HG02588 (cell line): ENCODE results near the gene PTBP2.

Experiments used
- ATAC-seq: cut with Tn5 transposase; IDR thresholded peaks from one replicate; pipeline ENCODE4 v1.9.1; 2021; ENCODE audit warnings: mild to moderate bottlenecking, moderate library complexity; ENCODE audit not compliant: unreplicated experiment

The PTBP2 gene

DNA sequence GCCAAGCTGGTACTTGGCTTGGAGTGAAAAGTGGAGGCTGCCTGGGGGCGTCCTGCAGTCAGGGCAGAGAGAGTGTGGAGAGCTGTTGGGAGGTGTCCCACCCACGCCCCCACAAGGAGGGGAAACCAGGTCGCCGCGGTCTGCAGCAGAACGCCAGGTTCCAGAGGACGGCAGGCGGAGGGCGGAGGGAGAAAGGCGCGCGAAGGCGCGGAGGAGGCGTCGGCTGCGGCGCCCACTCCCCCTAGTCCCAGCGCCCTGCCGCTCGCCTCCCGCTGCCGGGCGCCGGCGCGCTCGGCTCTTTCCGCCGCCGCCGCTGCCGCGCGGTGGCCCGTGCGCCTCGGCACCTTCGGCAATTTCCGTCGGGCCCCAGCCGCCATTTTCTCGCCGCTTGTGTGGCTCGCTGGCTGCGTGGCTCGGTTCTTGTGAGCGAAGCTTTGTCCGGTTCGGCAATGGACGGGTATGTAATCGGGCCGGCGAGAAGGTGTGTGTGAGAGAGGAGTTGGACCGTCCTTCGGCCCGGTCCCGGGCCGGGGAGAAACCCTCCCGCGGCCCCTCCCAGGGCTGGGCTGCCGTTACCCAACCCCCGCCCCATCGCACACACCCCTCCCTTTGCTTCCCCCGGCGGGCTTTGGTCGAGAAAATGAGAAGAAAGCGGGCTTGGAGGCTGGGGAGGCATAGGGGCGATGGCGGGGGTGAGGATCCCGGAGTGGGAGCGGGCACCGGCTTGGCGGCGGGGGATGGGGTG is at the start of gene PTBP2:
Gene PTBP2, plus strand, starts transcription at position 369 of the 745 bp plus-strand sequence. Its CDS starts 81 bp downstream, at position 450.
- ATAC-seq: peak; percentile 94

- no peak for ATAC-seq
These were observed 46.7 kb upstream of the PTBP2 start for GRCh38 chr1:96674915-96675314.

DNA sequence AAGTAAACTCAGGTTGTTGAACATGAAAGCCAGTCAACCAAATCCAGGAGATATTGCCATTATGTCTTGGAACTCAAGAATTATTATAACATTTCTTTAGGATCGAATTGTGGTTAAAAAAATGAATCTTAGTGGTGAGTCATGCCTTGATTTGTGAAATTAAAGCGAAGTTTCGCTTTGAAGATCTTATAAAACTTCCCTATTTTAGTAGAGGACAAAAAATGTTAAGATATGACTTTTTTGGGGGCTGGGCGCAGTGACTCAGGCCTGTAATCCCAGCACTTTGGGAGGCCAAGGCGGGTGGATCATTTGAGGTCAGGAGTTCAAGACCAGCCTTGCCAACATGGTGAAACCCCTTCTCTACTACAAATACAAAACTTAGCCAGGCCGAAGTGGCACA is 39.5 kb upstream of the PTBP2 start:
- no peak for ATAC-seq

GRCh38 chr1:96683931-96684330 is 37.7 kb upstream of the PTBP2 start:
- ATAC-seq: no peak

DNA sequence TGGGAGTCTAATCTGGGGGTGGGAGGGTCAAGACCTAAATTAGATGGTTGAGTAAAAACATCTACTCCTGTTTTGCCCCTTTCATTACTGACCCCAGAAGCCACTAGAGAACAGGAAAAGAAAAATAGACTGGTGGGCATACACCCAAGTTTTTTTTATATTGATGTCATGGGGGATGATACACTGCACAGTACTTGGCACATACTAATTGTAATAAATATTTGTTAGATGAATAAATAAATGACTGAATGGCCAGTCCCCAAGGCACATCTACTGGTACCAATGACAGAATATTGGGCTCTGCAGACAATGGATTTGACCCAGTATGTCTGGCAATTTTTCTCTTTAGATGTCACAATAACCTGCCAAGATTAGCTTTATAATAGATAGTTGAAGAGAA is 36.8 kb upstream of the PTBP2 start:
- no peak for ATAC-seq

- no peak for ATAC-seq
These were observed 32.8 kb upstream of the PTBP2 start for GRCh38 chr1:96688767-96689166.

DNA sequence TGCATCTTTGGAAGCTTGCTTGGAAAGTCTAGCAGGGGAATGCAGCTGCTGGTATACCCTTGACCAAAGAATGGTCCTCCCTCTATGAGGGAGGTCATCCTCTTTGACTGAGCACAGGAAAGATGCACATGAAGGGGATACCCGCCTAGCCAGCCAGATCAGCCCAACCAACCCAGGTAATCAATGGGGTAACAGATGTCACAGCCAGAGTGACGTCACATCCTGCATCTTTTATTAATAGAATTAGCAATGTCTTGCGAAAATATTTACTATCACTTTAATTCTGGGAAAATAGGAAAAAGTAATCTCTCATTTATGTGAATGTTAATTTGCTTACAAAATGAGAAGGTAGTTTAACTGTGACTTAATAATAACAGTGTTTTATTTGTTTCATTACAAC is 25.6 kb upstream of the PTBP2 start:
- no peak for ATAC-seq

- no peak for ATAC-seq
These were observed 23.1 kb upstream of the PTBP2 start for GRCh38 chr1:96698342-96698983.

DNA sequence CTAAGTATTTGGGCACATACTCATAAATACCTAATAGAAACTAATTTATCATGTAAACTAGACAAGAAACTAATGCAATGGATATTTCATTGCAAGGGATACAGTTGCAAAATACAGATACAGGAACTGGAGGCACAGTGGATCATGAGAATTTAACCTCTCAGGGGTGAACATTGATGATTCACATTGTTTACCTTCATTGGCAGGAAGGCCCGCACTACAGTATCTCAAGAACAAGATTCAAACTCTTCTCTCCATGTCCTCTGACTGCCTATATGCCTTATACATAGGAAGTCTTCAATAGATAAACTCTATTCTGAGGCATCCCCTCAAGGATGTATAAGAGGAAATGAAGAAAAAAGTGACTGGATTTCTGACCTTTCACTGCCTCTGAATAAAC is 18.4 kb upstream of the PTBP2 start:
- no peak for ATAC-seq

DNA sequence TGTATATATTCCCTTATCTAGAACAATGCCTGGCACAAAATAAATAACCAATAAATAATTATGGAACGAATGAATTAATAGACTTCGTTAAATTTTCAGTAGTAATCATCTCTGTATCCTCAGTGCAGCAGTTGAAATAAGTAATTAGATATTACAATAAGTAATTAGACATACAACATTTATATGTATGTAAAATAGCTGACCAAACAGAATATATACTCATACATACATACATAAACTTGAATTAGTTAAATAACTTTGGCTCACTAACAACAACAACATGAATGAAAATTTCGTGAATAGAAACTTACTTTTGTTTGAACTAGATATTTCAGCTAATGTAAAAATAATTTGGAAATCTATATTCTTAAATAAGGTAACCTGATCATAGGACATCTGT is 14.6 kb upstream of the PTBP2 start:
- ATAC-seq: no peak

DNA sequence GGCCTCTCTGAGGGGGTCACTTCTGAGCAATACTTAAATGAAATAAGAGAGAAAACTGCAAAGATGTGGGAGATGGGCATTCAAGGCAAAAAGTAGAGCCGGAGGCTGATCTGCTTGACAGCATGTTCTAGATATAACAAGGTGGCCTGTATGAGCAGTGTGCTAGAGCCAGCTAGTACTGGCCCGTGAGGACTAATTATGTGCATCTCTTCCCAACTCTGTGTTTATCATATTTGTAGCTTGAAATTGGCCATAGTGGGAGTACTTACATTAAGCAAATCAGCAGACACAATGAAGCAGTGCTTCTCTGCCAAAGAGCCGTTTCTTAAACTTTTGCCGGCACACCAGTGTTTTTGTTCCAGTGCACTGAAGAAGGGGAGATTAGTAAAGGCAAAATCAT is 13.1 kb upstream of the PTBP2 start:
- no peak for ATAC-seq

- no peak for ATAC-seq
These were observed 10.7 kb upstream of the PTBP2 start for GRCh38 chr1:96710708-96711477.

DNA sequence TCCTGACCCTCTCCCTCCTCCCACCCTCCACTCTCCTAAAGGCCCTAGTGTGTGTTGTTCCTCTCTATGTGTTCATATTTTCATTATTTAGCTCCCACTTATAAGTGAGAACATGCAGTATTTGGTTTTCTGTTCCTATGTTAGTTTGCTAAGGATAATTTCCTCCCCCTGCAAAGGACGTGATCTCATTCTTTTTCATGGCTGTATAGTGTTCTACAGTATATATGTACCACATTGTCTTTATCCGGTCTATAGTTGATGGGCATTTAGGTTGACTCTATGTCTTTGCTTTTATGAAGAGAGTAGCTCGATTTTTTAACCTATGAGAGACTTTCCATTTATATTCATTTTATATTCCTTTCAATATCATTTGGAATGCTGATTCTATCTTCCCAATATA is 7.9 kb upstream of the PTBP2 start:
- ATAC-seq: no peak

- no peak for ATAC-seq
These were observed 6.7 kb upstream of the PTBP2 start for GRCh38 chr1:96714881-96715280.

GRCh38 chr1:96715482-96715881 is 6.1 kb upstream of the PTBP2 start:
- ATAC-seq: no peak

DNA sequence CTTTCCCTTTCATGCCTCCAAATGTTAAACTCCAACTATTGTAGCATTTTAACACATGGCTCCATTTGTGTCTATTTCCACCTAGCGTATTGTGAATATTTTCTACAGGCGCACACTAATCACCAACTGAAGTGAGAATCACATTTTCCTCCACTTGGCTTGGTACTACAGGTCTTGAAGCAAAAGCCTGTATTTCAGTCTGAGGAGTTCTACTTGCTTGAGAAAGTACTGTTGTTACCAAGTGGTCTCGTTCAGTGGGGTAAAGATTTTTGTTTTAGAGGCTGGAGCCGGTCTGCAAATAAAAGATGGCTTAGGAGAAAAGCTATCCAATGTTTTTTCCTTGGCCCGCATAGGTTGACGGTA is 550 bp upstream of the PTBP2 start:
- peak; percentile 3 for ATAC-seq

- peak; percentile 43 for ATAC-seq
These were observed 758 bp downstream of the PTBP2 start for GRCh38 chr1:96722161-96722922.

GRCh38 chr1:96722958-96723357 is 1.4 kb downstream of the PTBP2 start:
- no peak for ATAC-seq

GRCh38 chr1:96723377-96723776 is 1.8 kb downstream of the PTBP2 start:
- no peak for ATAC-seq

GRCh38 chr1:96723936-96724335 is 2.4 kb downstream of the PTBP2 start:
- no peak for ATAC-seq

- ATAC-seq: no peak
These were observed 6.3 kb downstream of the PTBP2 start for GRCh38 chr1:96727860-96728259.
